Fibroblast of lung (primary cell): ENCODE measurements around the gene CSNK1A1. TPM values are rescaled to one million over a fixed set of nuclear protein-coding genes. Genes with fewer than 3 reads are reported as not detected.

Experiments
- DNase-seq, 2 donors: peaks; one replicate each; pipeline versions ENCODE4 v3.0.0 to v3.0.0-alpha.2; 2010; ENCODE audit warnings: low read depth in 2 of 2
- H2AFZ ChIP-seq: 2 replicates; pipeline ENCODE4 v1.5.1; 2012; ENCODE audit warnings: low read length, control low read depth, inconsistent platforms
- H3K27ac ChIP-seq: 2 replicates; pipeline ENCODE4 v1.5.1; 2011; ENCODE audit warnings: low read length, control low read depth; ENCODE audit not compliant: insufficient read depth
- H3K27me3 ChIP-seq: 2 replicates; pipeline ENCODE4 v1.5.1; 2011; ENCODE audit warnings: mild to moderate bottlenecking, low read length; ENCODE audit not compliant: control insufficient read depth, insufficient read depth
- H3K36me3 ChIP-seq: 2 replicates; pipeline ENCODE4 v1.5.1; 2011; ENCODE audit warnings: low read length; ENCODE audit not compliant: control insufficient read depth, insufficient read depth
- H3K4me1 ChIP-seq: 2 replicates; pipeline ENCODE4 v1.5.1; 2011; ENCODE audit warnings: low read length; ENCODE audit not compliant: control insufficient read depth, insufficient read depth; ENCODE audit errors: extremely low read depth
- H3K4me2 ChIP-seq: 2 replicates; pipeline ENCODE4 v1.5.1; 2011; ENCODE audit warnings: low read length, control low read depth; ENCODE audit not compliant: insufficient read depth; ENCODE audit errors: extremely low read depth
- H3K4me3 ChIP-seq, 4 experiments: fragments of 200-600 bp in 1 of 4; sonication (generic) in 1 of 4; replicated peaks in 1 of 4; 2 replicates each; pipeline ENCODE4 v1.5.1; 2011 to 2016; ENCODE audit warnings: low read length in 4 of 4, low read depth in 3 of 4, mild to moderate bottlenecking in 3 of 4, control low read depth in 2 of 4, inconsistent platforms in 1 of 4, mixed read lengths in 1 of 4; ENCODE audit not compliant: insufficient read depth in 1 of 4; ENCODE audit errors: control extremely low read depth in 1 of 4
- H3K79me2 ChIP-seq: 2 replicates; pipeline ENCODE4 v1.5.1; 2012; ENCODE audit warnings: mild to moderate bottlenecking, low read length, inconsistent platforms; ENCODE audit not compliant: control insufficient read depth, insufficient read depth
- H3K9ac ChIP-seq: 2 replicates; pipeline ENCODE4 v1.5.1; 2011; ENCODE audit warnings: mild to moderate bottlenecking, low read length, control low read depth; ENCODE audit not compliant: insufficient read depth
- H3K9me3 ChIP-seq: 2 replicates; pipeline ENCODE4 v1.5.1; 2012; ENCODE audit warnings: low read depth, low read length; ENCODE audit not compliant: control insufficient read depth, insufficient read depth
- H4K20me1 ChIP-seq: 2 replicates; pipeline ENCODE4 v1.5.1; 2011; ENCODE audit warnings: low read length; ENCODE audit not compliant: control insufficient read depth, insufficient read depth; ENCODE audit errors: extremely low read depth
- CTCF ChIP-seq, 2 donors: IDR thresholded peaks in 1 of 2; conservative IDR thresholded peaks in 1 of 2; 1 replicate in 1 of 2; 2 replicates in 1 of 2; pipeline ENCODE4 v1.5.1; 2011 to 2012; ENCODE audit warnings: low read length in 2 of 2, control low read depth in 1 of 2, inconsistent platforms in 1 of 2, low read depth in 1 of 2, mild to moderate bottlenecking in 1 of 2
- EZH2 ChIP-seq: IDR thresholded peaks from 2 replicates; pipeline ENCODE4 v1.5.1; 2012; ENCODE audit warnings: low read length, control low read depth, mild to moderate bottlenecking; ENCODE audit errors: missing control alignments
- polyA plus RNA-seq, 2 donors: library from polyadenylated mRNA; depleted of rRNA in 1 of 2; stranded (reverse) in 1 of 2; unstranded in 1 of 2; fragments of >200 nt; gene quantifications; 2 replicates each; pipeline ENCODE4 v1.2.1, GENCODE V29; 2011 to 2012; ENCODE audit warnings: missing spikeins in 1 of 2
- total RNA-seq: library from RNA; depleted of rRNA; stranded (reverse); fragments of >200 nt; gene quantifications from 2 replicates; pipeline ENCODE4 v1.2.1, GENCODE V29; 2014

CSNK1A1 gene
- total and polyA plus RNA-seq, 2 donors (not counting 1 experiment from before 2014, with no cell fraction given): 275 to 674 TPM

- DNase-seq: no peak
- Histone ChIP-seq H3K36me3 (no peaks in the 10 kb centered on the region), H2AFZ (no peak overlapping the region)
Observed at GRCh38 chr5:149473441-149473840, 77.8 kb downstream of the CSNK1A1 start.

DNA sequence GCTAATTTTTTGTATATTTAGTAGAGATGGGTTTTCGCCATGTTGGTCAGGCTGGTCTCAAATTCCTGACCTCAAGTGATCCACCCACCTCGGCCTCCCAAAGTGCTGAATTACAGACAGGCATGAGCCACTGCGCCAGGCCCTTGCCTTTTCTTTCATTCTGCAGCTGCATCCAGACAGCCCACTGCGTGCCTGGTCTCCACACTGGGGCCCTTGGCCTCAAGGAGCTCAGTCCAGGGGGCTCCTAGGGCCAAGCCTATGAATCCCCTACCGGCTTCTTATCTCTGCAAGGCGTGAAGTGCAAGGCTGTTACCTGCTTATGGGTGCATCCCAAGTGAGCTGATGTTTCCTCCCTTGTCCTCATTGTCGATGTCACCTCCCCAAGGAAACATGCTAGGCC, 78.8 kb downstream of the CSNK1A1 start:
- Histone ChIP-seq H3K4me3 (no peak overlapping the region), H4K20me1 (no peaks in the 10 kb centered on the region), H3K27ac (no peak overlapping the region), H3K36me3 (no peaks in the 10 kb centered on the region), H3K9me3 (no peaks in the 10 kb centered on the region), H3K27me3 (no peaks in the 10 kb centered on the region), H3K4me2 (no peak overlapping the region), H3K9ac (no peak overlapping the region), H3K4me1 (peaks cover 9% of the 10 kb centered on the region), H2AFZ (no peak overlapping the region), H3K79me2 (no peaks in the 10 kb centered on the region)
- no peak for DNase-seq
- TF ChIP-seq CTCF (conservative IDR thresholded peaks at IDR 0.05 in 1 of 2, IDR thresholded peaks at IDR 0.05 in 1 of 2; ENCODE audit: low read depth in 1 of 2, low read length in 2 of 2): no peak
- TF ChIP-seq EZH2: no peak

More at GRCh38 chr5:149473441-149473840, 77.8 kb downstream of the CSNK1A1 start:
- H3K27ac ChIP-seq: no peak overlapping the region
- no peak overlapping the region for H3K4me3 ChIP-seq
- TF ChIP-seq CTCF (conservative IDR thresholded peaks at IDR 0.05 in 1 of 2, IDR thresholded peaks at IDR 0.05 in 1 of 2; ENCODE audit: low read depth in 1 of 2, low read length in 2 of 2) (no peak), EZH2 (no peak)
- no peaks in the 10 kb centered on the region for H3K79me2 ChIP-seq
- H3K27me3 ChIP-seq: no peaks in the 10 kb centered on the region
- no peak overlapping the region for H3K4me2 ChIP-seq
- no peaks in the 10 kb centered on the region for H4K20me1 ChIP-seq
- no peak overlapping the region for H3K9ac ChIP-seq
- H3K4me1 ChIP-seq: peaks cover 9% of the 10 kb centered on the region
- no peaks in the 10 kb centered on the region for H3K9me3 ChIP-seq

DNA sequence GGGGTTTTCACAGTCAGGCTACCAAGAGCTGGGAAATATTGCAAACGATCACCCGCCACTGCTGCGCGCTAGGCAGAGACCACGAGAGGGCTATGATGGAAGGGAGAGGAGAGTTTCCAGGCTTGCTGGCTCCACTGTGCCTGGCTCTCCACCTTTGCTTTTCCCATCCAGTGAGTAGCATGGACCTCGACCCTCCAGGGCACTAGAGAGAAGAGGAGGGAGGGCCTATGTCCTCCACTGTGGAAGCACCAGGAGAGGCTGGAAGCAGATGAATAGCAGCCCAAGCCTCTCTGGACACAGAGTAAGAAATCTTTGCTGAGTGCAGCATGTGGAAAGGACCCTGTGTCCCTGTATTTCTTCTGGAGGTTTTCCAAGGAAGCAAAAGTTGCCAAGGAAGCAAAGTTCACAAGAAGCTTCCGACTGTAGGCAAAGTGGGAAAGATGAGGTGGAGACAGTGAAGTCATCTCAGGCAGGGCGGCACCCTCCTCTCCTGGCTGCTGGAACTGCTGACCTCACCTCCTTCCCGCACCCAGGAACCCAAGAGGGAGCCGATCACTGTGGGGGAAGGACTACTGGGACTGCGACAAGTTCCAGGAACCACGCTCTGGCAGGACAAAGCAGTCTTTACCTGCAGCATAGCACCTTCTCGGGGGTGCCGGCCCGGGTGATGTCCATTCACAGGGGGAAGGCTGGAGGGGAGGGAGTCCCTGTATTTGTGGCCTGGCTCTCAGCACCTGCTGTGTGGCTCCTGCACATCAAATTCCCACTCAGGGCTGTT, 79.6 kb downstream of the CSNK1A1 start:
- peak overlapping the region; percentile 20 for H3K9ac ChIP-seq
- H3K79me2 ChIP-seq: no peaks in the 10 kb centered on the region
- TF ChIP-seq CTCF (conservative IDR thresholded peaks at IDR 0.05 in 1 of 2, IDR thresholded peaks at IDR 0.05 in 1 of 2; ENCODE audit: low read depth in 1 of 2, low read length in 2 of 2) (no peak), EZH2 (no peak)
- DNase-seq: peak; percentile 67 to 76
- peak overlapping the region; percentile 52 for H3K27ac ChIP-seq
- H2AFZ ChIP-seq: peak overlapping the region; percentile 22
- H4K20me1 ChIP-seq: no peaks in the 10 kb centered on the region
- H3K9me3 ChIP-seq: no peaks in the 10 kb centered on the region
- H3K4me1 ChIP-seq: peaks cover 13% of the 10 kb centered on the region
- no peaks in the 10 kb centered on the region for H3K27me3 ChIP-seq
- no peak overlapping the region for H3K4me3 ChIP-seq
- H3K4me2 ChIP-seq: peak overlapping the region; percentile 49
- no peaks in the 10 kb centered on the region for H3K36me3 ChIP-seq
